Measurements from ENCODE around the gene CISH.

CISH gene

GRCh38 chr3:50568947-50569749 is 42.4 kb downstream of the CISH start, which contains the start of gene HEMK1:
Gene HEMK1, plus strand, starts transcription at chr3:50569522. Its CDS starts 1,583 bp downstream, at chr3:50571105.
- DNase-seq: peak; percentile 92

GRCh38 chr3:50567386-50568167 is 44.0 kb downstream of the CISH start, which contains the start of gene C3orf18:
Gene C3orf18, minus strand, starts transcription at chr3:50567747. Its CDS starts 2,048 bp downstream, at chr3:50565699.
- DNase-seq: peak; percentile 96

- DNase-seq: no peak
Observed at GRCh38 chr3:50567011-50567385, 44.6 kb downstream of the CISH start.

- no peak for DNase-seq
Observed at GRCh38 chr3:50564321-50564720, 47.3 kb downstream of the CISH start.

GRCh38 chr3:50563867-50564266 is 47.7 kb downstream of the CISH start:
- no peak for DNase-seq

GRCh38 chr3:50562861-50563260 is 48.7 kb downstream of the CISH start:
- no peak for DNase-seq

- DNase-seq: no peak
Observed at GRCh38 chr3:50559702-50560101, 51.9 kb downstream of the CISH start.

GRCh38 chr3:50557915-50558314 is 53.7 kb downstream of the CISH start:
- DNase-seq: no peak

- DNase-seq: no peak
Observed at GRCh38 chr3:50557106-50557505, 54.5 kb downstream of the CISH start.

Data from activated CD4-positive, CD25-positive, alpha-beta regulatory T cell treated with anti-CD3 and anti-CD28 coated beads, Interleukin-2, amount 50 U/mL, for 72 hours (primary cell).